MM.1S (cell line): Measurements from ENCODE around the gene BROX.

Source experiments
- DNase-seq: peaks from one replicate; pipeline ENCODE4 v3.0.0-alpha.2; 2015
- H2AFZ ChIP-seq: fragments of 300-600 bp; sonication (generic); 2 replicates; pipeline ENCODE4 v1.6.0; 2016; ENCODE audit warnings: antibody characterized with exemption, low read length
- H3F3A ChIP-seq: fragments of 300-600 bp; sonication (generic); 2 replicates; pipeline ENCODE4 v1.6.1; 2016; ENCODE audit warnings: mild to moderate bottlenecking, antibody characterized with exemption, low read length, moderate library complexity, mixed read lengths; ENCODE audit not compliant: insufficient read depth
- H3K27ac ChIP-seq: fragments of 300-600 bp; sonication (generic); 2 replicates; pipeline ENCODE4 v1.5.1; 2016; ENCODE audit warnings: mild to moderate bottlenecking, low read length
- H3K27me3 ChIP-seq: fragments of 300-600 bp; sonication (generic); replicated peaks from 2 replicates; pipeline ENCODE4 v1.6.0; 2016; ENCODE audit warnings: low read length; ENCODE audit not compliant: insufficient read depth
- H3K36me3 ChIP-seq: fragments of 300-600 bp; sonication (generic); replicated peaks from 2 replicates; pipeline ENCODE4 v1.6.1; 2016; ENCODE audit warnings: mild to moderate bottlenecking, low read length, mixed read lengths; ENCODE audit not compliant: insufficient read depth
- H3K4me1 ChIP-seq: fragments of 300-600 bp; sonication (generic); 2 replicates; pipeline ENCODE4 v1.6.1; 2016; ENCODE audit warnings: low read length, mixed read lengths
- H3K4me2 ChIP-seq: fragments of 300-600 bp; sonication (generic); 2 replicates; pipeline ENCODE4 v1.6.0; 2016; ENCODE audit warnings: low read depth, low read length
- H3K4me3 ChIP-seq: fragments of 300-600 bp; sonication (generic); 2 replicates; pipeline ENCODE4 v1.5.1; 2016; ENCODE audit warnings: low read length, mixed read lengths
- H3K79me2 ChIP-seq: fragments of 300-600 bp; sonication (generic); 2 replicates; pipeline ENCODE4 v1.6.1; 2016; ENCODE audit warnings: mixed run types, low read length, mixed read lengths
- H3K9ac ChIP-seq: fragments of 300-600 bp; sonication (generic); 2 replicates; pipeline ENCODE4 v1.6.1; 2016; ENCODE audit warnings: low read length, mixed read lengths
- H3K9me2 ChIP-seq: fragments of 300-600 bp; sonication (generic); replicated peaks from 2 replicates; pipeline ENCODE4 v1.6.1; 2016; ENCODE audit warnings: mild to moderate bottlenecking, low read length, mixed read lengths; ENCODE audit not compliant: insufficient read depth
- H3K9me3 ChIP-seq: fragments of 300-600 bp; sonication (generic); replicated peaks from 2 replicates; pipeline ENCODE4 v1.6.1; 2016; ENCODE audit warnings: mild to moderate bottlenecking, low read length, mixed read lengths; ENCODE audit not compliant: insufficient read depth
- H4K20me1 ChIP-seq: fragments of 300-600 bp; sonication (generic); 2 replicates; pipeline ENCODE4 v1.6.1; 2016; ENCODE audit warnings: mild to moderate bottlenecking, low read length, moderate library complexity, mixed read lengths; ENCODE audit not compliant: insufficient read depth
- EZH2 ChIP-seq: fragments of 300-600 bp; sonication (generic); optimal IDR thresholded peaks from 2 replicates; pipeline ENCODE3; 2017; ENCODE audit warnings: low read depth, mild to moderate bottlenecking, antibody characterized with exemption, low read length, mixed read lengths
- EZH2phosphoT487 ChIP-seq: fragments of 300-600 bp; sonication (generic); IDR thresholded peaks from 2 replicates; pipeline ENCODE4 v1.6.1; 2018; ENCODE audit warnings: antibody characterized with exemption, low read length
- TF ChIP-seq, protein P1 (sequence below): fragments of 300-600 bp; sonication (generic); IDR thresholded peaks from 2 replicates; pipeline ENCODE4 v1.5.1; 2016; ENCODE audit warnings: antibody characterized with exemption, low read length, mixed read lengths

BROX gene

DNA sequence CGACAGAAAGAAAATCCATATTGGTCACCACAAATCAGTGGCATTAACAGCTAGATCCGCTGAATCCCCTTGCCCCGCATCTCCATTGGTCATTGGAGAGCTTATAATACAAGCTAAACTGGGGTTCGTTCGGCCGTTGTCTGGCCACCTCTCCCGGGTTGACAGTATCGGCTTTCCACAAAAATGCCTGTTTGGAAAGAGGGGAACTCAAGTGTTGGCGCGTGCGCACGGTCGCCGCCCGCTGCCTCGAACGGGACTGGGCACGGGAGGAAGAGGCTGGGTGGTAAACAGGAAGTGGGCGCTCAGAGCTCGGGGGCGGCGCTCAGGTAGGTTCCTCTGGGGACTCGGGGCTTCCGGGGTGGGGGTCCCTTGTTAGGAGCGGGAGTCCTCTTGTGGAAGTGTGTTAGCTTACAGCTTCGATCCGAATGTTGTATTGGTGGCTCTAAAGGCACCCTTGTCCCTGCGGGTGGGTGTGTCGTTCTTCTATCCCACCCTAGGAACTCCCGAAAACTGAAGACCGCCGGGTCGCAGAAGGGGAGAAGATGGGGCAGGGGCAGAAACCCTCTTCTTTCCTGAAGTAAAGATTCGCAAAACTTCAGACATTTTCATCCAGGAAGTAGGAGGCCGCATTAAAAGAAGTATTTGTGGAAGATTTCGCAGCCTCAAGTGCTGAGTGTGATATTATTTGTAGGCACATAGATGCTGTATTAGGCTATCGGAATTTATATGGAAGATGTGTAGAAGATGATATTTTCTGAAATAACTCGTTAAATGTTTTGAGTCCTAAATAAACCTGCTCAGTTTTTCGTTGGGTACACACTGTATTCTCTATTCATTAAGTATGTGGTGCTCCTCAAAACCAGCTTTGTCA, 962 bp downstream of the BROX start:
- peaks cover 22% of the 10 kb centered on the region for H3F3A ChIP-seq
- peaks cover 4% of the 10 kb centered on the region for H3K36me3 ChIP-seq
- H4K20me1 ChIP-seq: no peaks in the 10 kb centered on the region
- H3K9me3 ChIP-seq: no peaks in the 10 kb centered on the region
- no peaks in the 10 kb centered on the region for H3K27me3 ChIP-seq
- H3K27ac ChIP-seq: peak overlapping the region; percentile 75
- TF ChIP-seq EZH2: no peak
- TF ChIP-seq, protein P1, sequence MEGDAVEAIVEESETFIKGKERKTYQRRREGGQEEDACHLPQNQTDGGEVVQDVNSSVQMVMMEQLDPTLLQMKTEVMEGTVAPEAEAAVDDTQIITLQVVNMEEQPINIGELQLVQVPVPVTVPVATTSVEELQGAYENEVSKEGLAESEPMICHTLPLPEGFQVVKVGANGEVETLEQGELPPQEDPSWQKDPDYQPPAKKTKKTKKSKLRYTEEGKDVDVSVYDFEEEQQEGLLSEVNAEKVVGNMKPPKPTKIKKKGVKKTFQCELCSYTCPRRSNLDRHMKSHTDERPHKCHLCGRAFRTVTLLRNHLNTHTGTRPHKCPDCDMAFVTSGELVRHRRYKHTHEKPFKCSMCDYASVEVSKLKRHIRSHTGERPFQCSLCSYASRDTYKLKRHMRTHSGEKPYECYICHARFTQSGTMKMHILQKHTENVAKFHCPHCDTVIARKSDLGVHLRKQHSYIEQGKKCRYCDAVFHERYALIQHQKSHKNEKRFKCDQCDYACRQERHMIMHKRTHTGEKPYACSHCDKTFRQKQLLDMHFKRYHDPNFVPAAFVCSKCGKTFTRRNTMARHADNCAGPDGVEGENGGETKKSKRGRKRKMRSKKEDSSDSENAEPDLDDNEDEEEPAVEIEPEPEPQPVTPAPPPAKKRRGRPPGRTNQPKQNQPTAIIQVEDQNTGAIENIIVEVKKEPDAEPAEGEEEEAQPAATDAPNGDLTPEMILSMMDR: no peak
- no peak for TF ChIP-seq EZH2phosphoT487
- H3K9ac ChIP-seq: peak overlapping the region; percentile 89
- peak overlapping the region; percentile 85 for H3K4me3 ChIP-seq
- DNase-seq: peak; percentile 95
- no peaks in the 10 kb centered on the region for H3K9me2 ChIP-seq
- H3K4me2 ChIP-seq: peak overlapping the region; percentile 57
- H3K4me1 ChIP-seq: peaks cover 3% of the 10 kb centered on the region
- H2AFZ ChIP-seq: peak overlapping the region; percentile 90
- peaks cover 52% of the 10 kb centered on the region for H3K79me2 ChIP-seq

DNA sequence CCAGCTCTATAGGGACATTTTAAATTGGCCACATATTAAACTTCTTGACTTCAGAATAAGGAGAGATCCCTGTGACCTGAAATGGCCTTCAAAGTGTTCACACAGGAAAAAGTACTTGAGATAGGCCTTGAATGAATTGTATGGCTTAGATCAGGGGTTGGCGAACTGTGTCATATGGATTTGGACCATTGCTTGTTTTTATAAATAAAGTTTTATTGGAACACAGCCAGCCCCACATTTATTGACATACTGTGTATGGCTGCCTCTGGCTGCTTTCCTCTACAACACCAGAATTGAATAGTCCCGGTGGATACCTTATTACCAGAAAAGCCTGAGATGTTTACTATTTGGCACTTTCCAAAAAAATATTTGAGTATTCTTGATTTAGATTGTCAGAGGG, 4.0 kb downstream of the BROX start:
- peaks cover 24% of the 10 kb centered on the region for H3K79me2 ChIP-seq
- H2AFZ ChIP-seq: no peak overlapping the region
- H3K9ac ChIP-seq: no peak overlapping the region
- H3K4me2 ChIP-seq: no peak overlapping the region
- peaks cover 19% of the 10 kb centered on the region for H3F3A ChIP-seq
- H4K20me1 ChIP-seq: no peaks in the 10 kb centered on the region
- H3K9me3 ChIP-seq: no peaks in the 10 kb centered on the region
- H3K27ac ChIP-seq: no peak overlapping the region
- H3K4me1 ChIP-seq: no peaks in the 10 kb centered on the region
- peaks cover 7% of the 10 kb centered on the region for H3K36me3 ChIP-seq
- DNase-seq: no peak
- no peaks in the 10 kb centered on the region for H3K27me3 ChIP-seq
- no peak overlapping the region for H3K4me3 ChIP-seq
- H3K9me2 ChIP-seq: no peaks in the 10 kb centered on the region
- TF ChIP-seq, protein P1: no peak
- TF ChIP-seq EZH2phosphoT487 (no peak), EZH2 (no peak)

DNA sequence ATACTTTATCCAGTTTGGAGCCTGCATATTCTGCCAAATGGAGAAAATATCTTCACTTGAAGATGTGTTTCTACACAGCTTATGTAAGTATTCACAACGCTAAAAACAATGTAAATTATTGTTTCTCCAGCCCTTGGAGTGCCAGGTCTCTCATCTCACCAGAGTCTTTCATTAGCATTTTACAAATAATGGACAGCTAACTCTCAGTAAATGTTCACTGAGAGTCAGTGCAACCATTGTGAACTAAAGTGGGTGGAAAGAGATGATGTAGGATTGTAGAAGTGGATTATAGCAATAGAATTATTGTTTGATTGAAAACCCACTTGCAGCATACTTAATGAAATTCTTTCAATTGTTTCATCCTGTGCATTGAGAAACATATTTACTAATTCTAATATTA, 16.4 kb downstream of the BROX start:
- Histone ChIP-seq H3K4me3 (no peak overlapping the region), H3F3A (peaks cover 24% of the 10 kb centered on the region), H3K4me1 (peaks cover 12% of the 10 kb centered on the region), H3K9me3 (no peaks in the 10 kb centered on the region), H3K9me2 (no peaks in the 10 kb centered on the region), H2AFZ (no peak overlapping the region), H3K4me2 (no peak overlapping the region), H4K20me1 (peaks cover 23% of the 10 kb centered on the region), H3K9ac (no peak overlapping the region), H3K79me2 (no peaks in the 10 kb centered on the region), H3K36me3 (peaks cover 38% of the 10 kb centered on the region), H3K27ac (no peak overlapping the region), H3K27me3 (peaks cover 16% of the 10 kb centered on the region; the same call in 1 of the 2 replicates)
- TF ChIP-seq, protein P1: no peak
- TF ChIP-seq EZH2: no peak
- no peak for TF ChIP-seq EZH2phosphoT487
- no peak for DNase-seq
